Adipocyte (in vitro differentiated cells): Measurements from ENCODE around the gene MFF.
"Not testable (repeated sequence)": the region's sequence is repeated elsewhere in the genome, so short reads cannot be mapped to it uniquely, and the experiment has no call there.

ENCODE experiments used
- DNase-seq: peaks from one replicate; pipeline ENCODE4 v3.0.0-alpha.2; 2015; ENCODE audit warnings: low read depth
- H3K27me3 ChIP-seq: replicated peaks from 2 replicates; pipeline ENCODE4 v1.7.0; 2013; ENCODE audit warnings: mild to moderate bottlenecking, low read length, moderate library complexity; ENCODE audit not compliant: control insufficient read depth, insufficient read depth
- H3K36me3 ChIP-seq: 2 replicates; pipeline ENCODE4 v1.7.0; 2013; ENCODE audit warnings: low read length, mild to moderate bottlenecking, moderate library complexity; ENCODE audit not compliant: control insufficient read depth, insufficient read depth, severe bottlenecking
- H3K4me1 ChIP-seq: 2 replicates; pipeline ENCODE4 v1.7.0; 2013; ENCODE audit warnings: mild to moderate bottlenecking, low read length, moderate library complexity; ENCODE audit not compliant: control insufficient read depth, insufficient read depth
- H3K4me3 ChIP-seq: 2 replicates; pipeline ENCODE4 v1.7.0; 2013; ENCODE audit warnings: mild to moderate bottlenecking, low read length, moderate library complexity
- H3K9ac ChIP-seq: 2 replicates; pipeline ENCODE4 v1.7.0; 2013; ENCODE audit warnings: mild to moderate bottlenecking, low read length, moderate library complexity
- H3K9me3 ChIP-seq: 2 replicates; pipeline ENCODE4 v1.7.0; 2013; ENCODE audit warnings: mild to moderate bottlenecking, low read length, moderate library complexity; ENCODE audit not compliant: control insufficient read depth

The MFF gene

DNA sequence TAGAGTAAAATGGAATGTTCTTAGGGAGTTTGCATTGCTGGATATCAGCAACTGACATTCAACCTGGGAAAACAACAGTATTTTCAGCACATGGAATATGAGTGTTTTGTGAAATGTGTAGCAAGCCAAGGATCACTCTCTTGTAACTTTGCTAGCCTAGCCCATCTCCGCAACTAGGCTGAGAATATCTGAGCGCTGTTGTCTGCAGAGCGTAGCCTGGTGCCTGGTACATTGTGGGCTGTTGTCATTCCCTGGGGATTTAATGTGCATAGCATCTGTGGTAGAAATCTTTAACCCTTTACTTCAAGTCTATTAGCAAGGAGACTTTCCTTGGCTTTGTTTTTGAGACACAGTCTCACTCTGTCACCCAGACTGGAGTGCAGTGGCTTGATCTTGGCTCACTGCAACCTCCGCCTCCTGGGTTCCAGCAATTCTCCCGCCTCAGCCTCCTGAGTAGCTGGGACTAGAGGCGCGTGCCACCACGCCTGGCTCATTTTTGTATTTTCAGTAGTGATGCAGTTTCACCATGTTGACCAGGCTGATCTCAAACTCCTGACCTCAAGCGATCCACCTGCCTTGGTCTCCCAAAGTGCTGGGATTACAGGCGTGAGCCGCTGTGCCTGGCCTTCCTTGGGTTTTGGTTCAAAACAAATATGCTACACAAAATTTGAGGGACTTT is 39.7 kb downstream of the MFF start:
- H3K9me3 ChIP-seq, H3K4me3 ChIP-seq, H3K9ac ChIP-seq, DNase-seq, H3K27me3 ChIP-seq: not testable (repeated sequence)
- H3K36me3 ChIP-seq = peaks cover 17% of the 10 kb centered on the region
- peaks cover 46% of the 10 kb centered on the region for H3K4me1 ChIP-seq

DNA sequence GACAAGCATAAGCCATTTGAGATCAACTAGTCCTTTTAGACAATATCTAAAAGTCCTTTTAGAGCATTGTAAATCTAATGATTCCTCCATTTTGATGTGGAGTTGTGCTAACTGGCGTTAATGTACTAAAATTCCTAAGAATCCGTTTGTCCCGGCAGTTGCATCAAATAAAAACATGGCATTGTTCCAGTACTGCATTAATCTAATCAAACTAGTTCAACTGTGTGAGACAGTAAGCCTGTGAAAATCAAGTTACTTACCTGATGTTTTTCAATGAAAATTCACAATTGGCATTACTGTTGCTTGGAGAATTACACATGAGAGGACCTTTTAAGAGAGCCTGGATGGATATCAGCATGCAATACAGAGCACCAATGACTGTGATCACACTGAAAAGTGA is 40.8 kb downstream of the MFF start:
- peak overlapping the region; percentile 41 for H3K9ac ChIP-seq
- no peaks in the 10 kb centered on the region for H3K9me3 ChIP-seq
- no peak overlapping the region for H3K4me3 ChIP-seq
- peaks cover 6% of the 10 kb centered on the region for H3K36me3 ChIP-seq
- H3K27me3 ChIP-seq = no peaks in the 10 kb centered on the region
- H3K4me1 ChIP-seq = peaks cover 53% of the 10 kb centered on the region
- no peak for DNase-seq

DNA sequence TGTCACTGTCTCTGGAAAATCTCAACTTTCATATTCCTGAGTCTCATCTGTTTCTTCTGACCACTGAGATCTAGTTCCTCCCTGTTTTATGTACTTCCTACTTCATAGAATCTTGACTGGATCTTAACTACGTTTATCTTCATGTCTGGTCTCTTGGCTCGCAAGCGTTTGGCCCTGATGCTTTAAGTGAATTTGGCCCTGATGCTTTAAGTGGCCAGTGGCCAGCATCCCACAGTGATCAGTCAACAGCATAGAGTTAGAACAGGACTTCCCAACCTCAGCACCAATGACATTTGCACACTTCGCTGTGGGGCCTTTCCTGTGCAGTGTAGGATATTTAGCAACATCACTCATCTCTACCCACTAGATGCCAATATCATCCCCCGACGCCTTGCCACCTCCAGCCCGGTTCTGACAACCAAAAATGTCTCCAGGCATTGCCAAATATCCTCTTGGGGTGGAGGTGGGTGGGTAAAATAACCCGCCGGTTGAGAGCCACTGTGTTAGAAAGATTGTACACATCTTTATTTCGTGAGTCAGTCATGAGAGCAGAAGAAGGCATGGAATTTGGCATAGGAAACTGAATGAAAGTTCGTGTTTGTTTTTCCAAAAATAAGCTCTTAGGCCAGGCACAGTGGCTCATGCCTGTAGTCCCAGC is 41.8 kb downstream of the MFF start:
- DNase-seq = peak; percentile 79
- H3K4me3 ChIP-seq = peak overlapping the region; percentile 61
- peaks cover 64% of the 10 kb centered on the region for H3K4me1 ChIP-seq
- H3K27me3 ChIP-seq = no peaks in the 10 kb centered on the region
- no peaks in the 10 kb centered on the region for H3K9me3 ChIP-seq
- peak overlapping the region; percentile 80 for H3K9ac ChIP-seq
- no peaks in the 10 kb centered on the region for H3K36me3 ChIP-seq

DNA sequence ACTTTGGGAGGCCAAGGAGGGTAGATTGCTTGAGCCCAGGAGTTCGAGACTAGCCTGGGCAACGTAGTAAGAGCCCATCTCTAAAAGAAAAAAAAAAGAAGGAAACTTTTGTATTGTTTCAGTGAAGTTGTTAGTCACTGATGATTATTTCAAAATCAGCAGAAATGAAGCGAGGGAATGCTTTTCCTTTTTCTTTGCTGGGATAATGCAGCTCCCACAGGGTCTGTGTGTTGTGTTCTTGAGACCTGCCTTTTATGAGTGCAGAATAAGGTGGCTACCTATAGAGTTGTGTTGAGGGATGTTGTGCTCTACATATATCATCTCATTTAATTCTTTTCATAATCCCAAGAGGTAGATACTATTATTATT is 42.4 kb downstream of the MFF start:
- Histone ChIP-seq H3K9ac (peak overlapping the region; percentile 80), H3K4me1 (peaks cover 65% of the 10 kb centered on the region), H3K9me3 (no peaks in the 10 kb centered on the region), H3K36me3 (no peaks in the 10 kb centered on the region), H3K27me3 (no peaks in the 10 kb centered on the region), H3K4me3 (peak overlapping the region; percentile 61)
- DNase-seq = no peak

DNA sequence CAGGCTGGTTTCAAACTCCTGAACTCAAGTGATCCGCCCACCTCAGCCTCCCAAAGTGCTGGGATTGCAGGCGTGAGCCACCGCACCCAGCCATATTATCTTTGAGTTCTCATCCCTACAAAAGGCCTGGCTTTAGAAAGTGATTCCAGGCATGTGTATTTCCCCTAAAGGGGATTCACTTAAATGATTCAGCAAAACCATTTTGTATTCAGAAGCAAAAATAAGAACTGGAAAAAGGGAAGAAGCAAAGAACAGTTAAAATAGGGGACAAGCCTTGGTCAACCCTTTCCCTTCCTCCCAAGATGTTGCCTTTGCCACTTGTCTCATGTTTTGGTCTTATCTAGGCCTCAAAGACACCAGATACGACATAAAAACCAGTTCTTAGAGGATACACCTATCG is 43.5 kb downstream of the MFF start:
- DNase-seq = no peak
- Histone ChIP-seq H3K4me3 (no peak overlapping the region), H3K36me3 (no peaks in the 10 kb centered on the region), H3K4me1 (peaks cover 65% of the 10 kb centered on the region), H3K9me3 (no peaks in the 10 kb centered on the region), H3K9ac (no peak overlapping the region), H3K27me3 (no peaks in the 10 kb centered on the region)

DNA sequence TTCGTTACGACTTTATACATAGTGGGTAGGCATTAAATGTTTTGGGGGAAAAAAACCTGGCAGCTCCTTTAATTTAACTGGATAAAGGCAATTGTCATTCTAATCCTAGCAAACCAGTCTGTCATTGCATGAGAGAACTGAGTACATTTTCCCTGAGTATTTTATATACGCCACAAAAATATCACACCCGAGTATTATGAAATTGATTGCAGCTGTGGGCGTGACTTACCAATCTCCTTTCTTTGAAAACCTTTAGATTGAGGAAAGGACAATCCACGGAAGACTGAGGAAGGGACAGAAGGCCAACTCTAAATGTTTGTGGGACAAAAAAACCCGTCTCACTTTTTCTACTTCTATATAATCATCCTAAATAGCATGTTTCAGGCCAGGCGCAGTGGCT is 45.0 kb downstream of the MFF start:
- Histone ChIP-seq H3K4me3 (no peak overlapping the region), H3K36me3 (no peaks in the 10 kb centered on the region), H3K9me3 (no peaks in the 10 kb centered on the region), H3K27me3 (no peaks in the 10 kb centered on the region), H3K4me1 (peaks cover 53% of the 10 kb centered on the region), H3K9ac (no peak overlapping the region)
- no peak for DNase-seq

DNA sequence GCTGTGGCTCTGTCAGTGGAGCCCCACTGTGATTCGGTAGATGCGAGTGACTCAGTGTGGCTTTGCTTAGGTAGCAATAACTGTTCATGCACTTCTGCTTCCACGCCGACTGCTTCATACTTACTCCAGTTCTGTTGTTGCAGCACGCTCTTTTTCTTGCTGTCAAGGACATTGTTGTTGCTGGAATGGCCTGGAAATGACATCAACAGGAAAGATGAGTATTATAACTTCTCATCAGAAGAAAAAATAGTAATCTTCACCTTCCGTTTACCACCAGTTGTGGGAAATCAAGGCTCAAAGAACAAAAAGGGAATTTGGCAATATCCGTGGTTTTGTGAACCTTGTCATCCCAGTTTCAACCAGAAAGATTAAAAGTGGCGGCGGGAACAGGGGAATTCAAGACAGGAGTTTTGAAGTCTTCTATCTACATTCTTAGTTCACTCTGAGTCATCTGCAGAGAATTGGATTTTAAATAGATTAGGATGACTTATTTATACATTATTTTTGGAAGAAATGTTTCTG is 45.8 kb downstream of the MFF start:
- H3K4me1 ChIP-seq = peaks cover 46% of the 10 kb centered on the region
- DNase-seq = peak; percentile 69
- no peaks in the 10 kb centered on the region for H3K9me3 ChIP-seq
- no peaks in the 10 kb centered on the region for H3K36me3 ChIP-seq
- H3K27me3 ChIP-seq = no peaks in the 10 kb centered on the region
- H3K9ac ChIP-seq = no peak overlapping the region
- no peak overlapping the region for H3K4me3 ChIP-seq

DNA sequence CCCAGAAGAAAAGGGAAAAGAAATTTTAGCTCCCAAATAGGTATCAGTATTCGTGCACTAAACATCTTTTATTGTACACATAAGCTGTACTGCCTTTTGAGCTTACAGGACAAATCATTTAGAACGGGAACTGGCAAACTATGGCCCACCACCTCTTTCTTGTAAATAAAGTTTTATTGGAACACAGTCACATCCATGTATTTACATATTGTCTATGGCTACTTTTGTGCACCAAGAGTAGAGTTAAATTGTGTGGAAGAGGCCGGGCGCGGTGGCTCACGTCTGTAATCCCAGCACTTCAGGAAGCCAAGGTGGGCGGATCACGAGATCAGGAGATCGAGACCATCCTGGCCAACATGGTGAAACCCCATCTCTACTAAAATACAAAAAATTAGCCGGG is 48.3 kb downstream of the MFF start:
- Histone ChIP-seq H3K4me1 (peaks cover 46% of the 10 kb centered on the region), H3K9ac (no peak overlapping the region), H3K36me3 (no peaks in the 10 kb centered on the region)

DNA sequence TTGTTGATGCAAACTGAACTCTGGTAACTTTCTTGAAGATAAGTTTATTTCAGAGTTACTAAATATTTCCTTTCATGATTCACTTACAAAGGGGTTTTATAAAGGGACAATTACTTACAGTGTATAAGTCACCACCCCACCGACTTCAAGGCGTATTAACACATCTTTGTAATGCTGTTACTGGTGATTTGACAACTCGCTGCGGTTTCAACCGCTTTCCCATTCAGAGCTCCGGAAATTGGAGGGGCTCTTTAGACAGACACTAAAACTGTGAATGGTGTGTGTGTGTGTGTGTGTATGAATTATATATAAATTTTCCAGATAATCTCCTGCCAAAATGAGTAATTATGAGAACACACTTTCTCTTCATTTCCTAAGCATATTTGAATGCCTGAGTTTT is 49.1 kb downstream of the MFF start:
- H3K4me3 ChIP-seq = no peak overlapping the region
- no peaks in the 10 kb centered on the region for H3K9me3 ChIP-seq
- H3K36me3 ChIP-seq = no peaks in the 10 kb centered on the region
- H3K9ac ChIP-seq = peak overlapping the region; percentile 22
- H3K27me3 ChIP-seq = no peaks in the 10 kb centered on the region
- no peak for DNase-seq
- peaks cover 49% of the 10 kb centered on the region for H3K4me1 ChIP-seq

More for the DNA sequence above, 48.3 kb downstream of the MFF start:
- H3K4me3 ChIP-seq = no peak overlapping the region
- DNase-seq = no peak
- H3K27me3 ChIP-seq = no peaks in the 10 kb centered on the region
- H3K9me3 ChIP-seq = no peaks in the 10 kb centered on the region

DNA sequence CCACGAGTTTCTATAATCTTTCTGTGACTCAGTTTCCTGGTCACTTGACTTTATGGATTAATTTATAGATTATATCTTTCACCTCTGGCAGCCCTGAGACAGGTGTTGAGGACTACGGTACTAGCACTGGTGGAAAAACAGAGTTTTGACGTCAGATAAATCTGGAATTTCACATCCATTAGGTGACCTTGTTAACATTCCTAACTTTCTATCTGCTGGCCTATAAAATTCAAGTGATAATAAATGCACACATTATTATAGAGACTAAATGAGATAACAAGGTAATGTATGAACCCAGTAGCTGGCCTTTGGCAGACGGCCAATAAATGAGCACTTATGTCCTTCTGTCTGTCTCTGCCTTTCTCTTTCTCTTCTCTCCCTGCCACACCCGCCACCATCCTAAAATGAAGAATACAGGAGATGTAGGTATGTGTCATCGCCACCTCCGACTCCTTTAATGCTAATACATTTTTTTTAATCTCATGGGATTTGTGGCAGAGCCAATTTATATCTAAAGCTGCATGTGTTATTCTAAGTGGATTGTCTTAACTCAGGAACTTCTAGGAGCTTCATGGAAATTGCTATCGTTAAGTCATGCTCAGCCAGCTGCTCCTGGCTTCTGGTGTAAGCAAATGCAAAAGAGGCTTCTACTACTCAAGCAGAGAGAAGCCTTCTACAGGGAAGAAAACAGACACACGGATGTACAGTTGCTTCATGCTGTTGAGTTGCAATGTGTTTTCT is 51.8 kb downstream of the MFF start:
- H3K9me3 ChIP-seq = no peaks in the 10 kb centered on the region
- DNase-seq = peak; percentile 30

More for the DNA sequence above, 51.8 kb downstream of the MFF start:
- peaks cover 28% of the 10 kb centered on the region for H3K4me1 ChIP-seq
- no peaks in the 10 kb centered on the region for H3K36me3 ChIP-seq
- H3K9ac ChIP-seq = peak overlapping the region; percentile 33
- no peaks in the 10 kb centered on the region for H3K27me3 ChIP-seq
- no peak overlapping the region for H3K4me3 ChIP-seq
